Parathyroid adenoma (tissue), 2 donors: ENCODE results near the gene C1S.
A peak's percentile ranks its signal among the peaks of the same experiment; 100 is the strongest.

Source experiments
- H2AFZ ChIP-seq: fragments of 300-600 bp; sonication (generic); one replicate; pipeline ENCODE4 v1.7.0; 2017; ENCODE audit warnings: antibody characterized with exemption, mild to moderate bottlenecking
- H3K27ac ChIP-seq: fragments of 300-600 bp; sonication (generic); one replicate; pipeline ENCODE4 v1.7.0; 2017
- H3K27me3 ChIP-seq: fragments of 300-600 bp; sonication (generic); one replicate; pipeline ENCODE4 v1.7.0; 2017; ENCODE audit warnings: low read length; ENCODE audit not compliant: control insufficient read depth, insufficient read depth
- H3K36me3 ChIP-seq: fragments of 300-600 bp; sonication (generic); one replicate; pipeline ENCODE4 v1.7.0; 2017; ENCODE audit warnings: low read length; ENCODE audit not compliant: control insufficient read depth, insufficient read depth
- H3K4me1 ChIP-seq: fragments of 300-600 bp; sonication (generic); one replicate; pipeline ENCODE4 v1.7.0; 2017; ENCODE audit warnings: control low read depth
- H3K4me2 ChIP-seq: fragments of 300-600 bp; sonication (generic); one replicate; pipeline ENCODE4 v1.7.0; 2017; ENCODE audit warnings: low read length
- H3K4me3 ChIP-seq: fragments of 300-600 bp; sonication (generic); one replicate; pipeline ENCODE4 v1.7.0; 2017; ENCODE audit warnings: low read depth, low read length
- H3K79me2 ChIP-seq: fragments of 300-600 bp; sonication (generic); one replicate; pipeline ENCODE4 v1.7.0; 2017; ENCODE audit warnings: control low read depth
- H3K9ac ChIP-seq: fragments of 300-600 bp; sonication (generic); one replicate; pipeline ENCODE4 v1.7.0; 2017; ENCODE audit warnings: mild to moderate bottlenecking
- H3K9me3 ChIP-seq: fragments of 300-600 bp; sonication (generic); one replicate; pipeline ENCODE4 v1.7.0; 2017; ENCODE audit warnings: low read length; ENCODE audit not compliant: control insufficient read depth
- CTCF ChIP-seq: fragments of 300-600 bp; sonication (generic); IDR thresholded peaks from one replicate; pipeline ENCODE4 v1.7.0; 2017; ENCODE audit warnings: antibody characterized with exemption, mild to moderate bottlenecking
- donor health status: primary hyperparathyroidism.

Gene C1S

GRCh38 chr12:7092986-7093460 is 32.5 kb downstream of the C1S start:
- peaks cover 6% of the 10 kb centered on the region for H3K4me1 ChIP-seq
- H3K4me3 ChIP-seq = no peak overlapping the region
- H3K9me3 ChIP-seq = no peaks in the 10 kb centered on the region
- H3K4me2 ChIP-seq = no peak overlapping the region
- no peak overlapping the region for H3K9ac ChIP-seq
- H3K36me3 ChIP-seq = no peaks in the 10 kb centered on the region
- TF ChIP-seq CTCF = no peak
- peak overlapping the region; percentile 81 for H2AFZ ChIP-seq
- H3K27ac ChIP-seq = no peak overlapping the region
- H3K27me3 ChIP-seq = no peaks in the 10 kb centered on the region
- H3K79me2 ChIP-seq = no peaks in the 10 kb centered on the region

GRCh38 chr12:7093486-7093885 is 33.0 kb downstream of the C1S start:
- peak overlapping the region; percentile 39 for H2AFZ ChIP-seq
- no peak for TF ChIP-seq CTCF
- no peaks in the 10 kb centered on the region for H3K9me3 ChIP-seq
- peaks cover 6% of the 10 kb centered on the region for H3K4me1 ChIP-seq
- H3K4me2 ChIP-seq = no peak overlapping the region
- H3K27me3 ChIP-seq = no peaks in the 10 kb centered on the region
- H3K4me3 ChIP-seq = no peak overlapping the region
- H3K9ac ChIP-seq = no peak overlapping the region
- no peaks in the 10 kb centered on the region for H3K79me2 ChIP-seq
- no peak overlapping the region for H3K27ac ChIP-seq
- no peaks in the 10 kb centered on the region for H3K36me3 ChIP-seq

GRCh38 chr12:7093892-7094291 is 33.4 kb downstream of the C1S start:
- no peak overlapping the region for H3K27ac ChIP-seq
- H3K4me1 ChIP-seq = peaks cover 6% of the 10 kb centered on the region
- no peak overlapping the region for H3K9ac ChIP-seq
- H2AFZ ChIP-seq = peak overlapping the region; percentile 39
- H3K4me2 ChIP-seq = no peak overlapping the region
- H3K36me3 ChIP-seq = no peaks in the 10 kb centered on the region
- H3K4me3 ChIP-seq = no peak overlapping the region
- H3K27me3 ChIP-seq = no peaks in the 10 kb centered on the region
- no peaks in the 10 kb centered on the region for H3K9me3 ChIP-seq
- no peak for TF ChIP-seq CTCF
- no peaks in the 10 kb centered on the region for H3K79me2 ChIP-seq

- Histone ChIP-seq H2AFZ (no peak overlapping the region), H3K79me2 (no peaks in the 10 kb centered on the region), H3K9ac (no peak overlapping the region), H3K9me3 (no peaks in the 10 kb centered on the region), H3K27me3 (no peaks in the 10 kb centered on the region), H3K4me3 (no peak overlapping the region), H3K27ac (no peak overlapping the region), H3K4me2 (no peak overlapping the region), H3K4me1 (peaks cover 6% of the 10 kb centered on the region), H3K36me3 (no peaks in the 10 kb centered on the region)
- no peak for TF ChIP-seq CTCF
Measured at GRCh38 chr12:7096006-7096932, 35.8 kb downstream of the C1S start.
